Stimulated activated CD4-positive, alpha-beta T cell treated with anti-CD3 and anti-CD28 coated beads, TNF-alpha, amount 100 ng/mL, for 1 hour (primary cell): ENCODE results near the gene CSF3.
A peak's percentile ranks its signal among the peaks of the same experiment; 100 is the strongest.

Source experiments
- DNase-seq, 3 donors: peaks; one replicate each; pipeline ENCODE4 v3.0.0-alpha.2; 2020; ENCODE audit warnings: low read depth in 3 of 3, low spot score in 1 of 3

The CSF3 gene

GRCh38 chr17:40015005-40015997, at the start of gene CSF3:
Gene CSF3 (plus strand): TSS chr17:40015440. CDS start chr17:40015475, 35 bp downstream.
- no peak for DNase-seq

GRCh38 chr17:39966771-39967170, 48.5 kb upstream of the CSF3 start:
- no peak for DNase-seq

GRCh38 chr17:39968761-39969160, 46.5 kb upstream of the CSF3 start:
- no peak for DNase-seq

- no peak for DNase-seq
Measured at GRCh38 chr17:39969375-39969774, 45.9 kb upstream of the CSF3 start.

- no peak for DNase-seq
Measured at GRCh38 chr17:39970157-39970692, 45.0 kb upstream of the CSF3 start.

- no peak for DNase-seq
Measured at GRCh38 chr17:39971076-39971603, 44.1 kb upstream of the CSF3 start.

GRCh38 chr17:39972271-39972670, 43.0 kb upstream of the CSF3 start:
- DNase-seq = no peak

GRCh38 chr17:39973496-39973895, 41.7 kb upstream of the CSF3 start:
- DNase-seq = no peak

- no peak for DNase-seq
Measured at GRCh38 chr17:39974433-39974832, 40.8 kb upstream of the CSF3 start.

- no peak for DNase-seq
Measured at GRCh38 chr17:39975801-39976200, 39.4 kb upstream of the CSF3 start.

GRCh38 chr17:39979016-39979670, 36.1 kb upstream of the CSF3 start:
- DNase-seq = no peak

- DNase-seq = no peak
Measured at GRCh38 chr17:39979893-39980350, 35.3 kb upstream of the CSF3 start.

- peak; percentile 93 to 97 (median 94) for DNase-seq
Measured at GRCh38 chr17:39980351-39981206, 34.7 kb upstream of the CSF3 start, which contains the start of gene PSMD3. Gene PSMD3 (plus strand): TSS chr17:39980807. CDS start chr17:39980971, 164 bp downstream.

- DNase-seq = no peak
Measured at GRCh38 chr17:39981207-39981741, 34.0 kb upstream of the CSF3 start.

- DNase-seq = no peak
Measured at GRCh38 chr17:39981766-39982375, 33.4 kb upstream of the CSF3 start.

GRCh38 chr17:39988206-39988810, 26.9 kb upstream of the CSF3 start:
- DNase-seq = no peak

- no peak for DNase-seq
Measured at GRCh38 chr17:39994448-39994847, 20.8 kb upstream of the CSF3 start.

- DNase-seq = no peak
Measured at GRCh38 chr17:39995438-39995837, 19.8 kb upstream of the CSF3 start.

- DNase-seq = no peak
Measured at GRCh38 chr17:39996162-39996561, 19.1 kb upstream of the CSF3 start.
